ENCODE data around the gene CYP4A22. TPM values are rescaled to one million over a fixed set of nuclear protein-coding genes. Genes with fewer than 3 reads are reported as not detected.

The CYP4A22 gene
- total and polyA plus RNA-seq, 9 of the 15 experiments (the other 6 are each of a cell fraction or from before 2014, with no cell fraction given), result 0.07 TPM; not detected in 8

DNA sequence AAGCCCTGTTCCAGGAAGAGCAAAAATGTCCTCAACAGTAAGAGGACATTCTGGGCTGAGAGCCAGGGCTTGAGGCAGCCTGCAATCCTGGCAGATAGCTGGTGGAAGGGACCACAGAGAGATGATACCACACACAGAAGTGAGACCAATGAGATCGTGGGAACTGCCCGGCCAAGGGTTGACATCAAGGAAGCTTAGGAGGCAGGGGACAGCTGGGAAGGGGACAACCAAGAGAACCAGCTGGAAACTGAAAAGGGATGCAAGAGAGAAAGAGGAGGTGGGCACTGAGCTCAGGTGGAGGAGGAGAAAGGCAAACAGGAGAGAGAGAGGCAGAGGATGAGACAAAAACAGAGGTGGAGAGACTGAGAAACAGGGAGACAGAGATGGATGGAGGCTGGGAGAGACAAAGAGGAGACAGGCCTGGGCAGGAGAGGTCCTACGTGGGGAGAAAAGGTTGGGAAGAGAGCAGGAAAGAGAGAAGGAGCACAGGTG is 43.4 kb downstream of the CYP4A22 start (continued):
- TF ChIP-seq, protein P1, sequence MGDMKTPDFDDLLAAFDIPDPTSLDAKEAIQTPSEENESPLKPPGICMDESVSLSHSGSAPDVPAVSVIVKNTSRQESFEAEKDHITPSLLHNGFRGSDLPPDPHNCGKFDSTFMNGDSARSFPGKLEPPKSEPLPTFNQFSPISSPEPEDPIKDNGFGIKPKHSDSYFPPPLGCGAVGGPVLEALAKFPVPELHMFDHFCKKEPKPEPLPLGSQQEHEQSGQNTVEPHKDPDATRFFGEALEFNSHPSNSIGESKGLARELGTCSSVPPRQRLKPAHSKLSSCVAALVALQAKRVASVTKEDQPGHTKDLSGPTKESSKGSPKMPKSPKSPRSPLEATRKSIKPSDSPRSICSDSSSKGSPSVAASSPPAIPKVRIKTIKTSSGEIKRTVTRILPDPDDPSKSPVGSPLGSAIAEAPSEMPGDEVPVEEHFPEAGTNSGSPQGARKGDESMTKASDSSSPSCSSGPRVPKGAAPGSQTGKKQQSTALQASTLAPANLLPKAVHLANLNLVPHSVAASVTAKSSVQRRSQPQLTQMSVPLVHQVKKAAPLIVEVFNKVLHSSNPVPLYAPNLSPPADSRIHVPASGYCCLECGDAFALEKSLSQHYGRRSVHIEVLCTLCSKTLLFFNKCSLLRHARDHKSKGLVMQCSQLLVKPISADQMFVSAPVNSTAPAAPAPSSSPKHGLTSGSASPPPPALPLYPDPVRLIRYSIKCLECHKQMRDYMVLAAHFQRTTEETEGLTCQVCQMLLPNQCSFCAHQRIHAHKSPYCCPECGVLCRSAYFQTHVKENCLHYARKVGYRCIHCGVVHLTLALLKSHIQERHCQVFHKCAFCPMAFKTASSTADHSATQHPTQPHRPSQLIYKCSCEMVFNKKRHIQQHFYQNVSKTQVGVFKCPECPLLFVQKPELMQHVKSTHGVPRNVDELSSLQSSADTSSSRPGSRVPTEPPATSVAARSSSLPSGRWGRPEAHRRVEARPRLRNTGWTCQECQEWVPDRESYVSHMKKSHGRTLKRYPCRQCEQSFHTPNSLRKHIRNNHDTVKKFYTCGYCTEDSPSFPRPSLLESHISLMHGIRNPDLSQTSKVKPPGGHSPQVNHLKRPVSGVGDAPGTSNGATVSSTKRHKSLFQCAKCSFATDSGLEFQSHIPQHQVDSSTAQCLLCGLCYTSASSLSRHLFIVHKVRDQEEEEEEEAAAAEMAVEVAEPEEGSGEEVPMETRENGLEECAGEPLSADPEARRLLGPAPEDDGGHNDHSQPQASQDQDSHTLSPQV (IDR thresholded peaks at IDR 0.05), result 0 out of 2 replicates have a peak, but pooled peaks have one; percentile 9
- TF ChIP-seq KDM5B (IDR thresholded peaks at IDR 0.05; ENCODE audit: insufficient replicate concordance, low read depth, low read length), result peak; percentile 41
- no peak for TF ChIP-seq FOXK1 (CRISPR knock-in tag; IDR thresholded peaks at IDR 0.05; ENCODE audit: borderline replicate concordance)
- TF ChIP-seq MAFK (IDR thresholded peaks at IDR 0.05; ENCODE audit: low read length), result no peak
- no peak for TF ChIP-seq RNF2 (IDR thresholded peaks at IDR 0.05)
- TF ChIP-seq CAMTA2 (CRISPR knock-in tag; conservative IDR thresholded peaks at IDR 0.05), result no peak
- no peak for TF ChIP-seq ZNF140 (CRISPR knock-in tag; IDR thresholded peaks at IDR 0.05)
- TF ChIP-seq, protein P2, sequence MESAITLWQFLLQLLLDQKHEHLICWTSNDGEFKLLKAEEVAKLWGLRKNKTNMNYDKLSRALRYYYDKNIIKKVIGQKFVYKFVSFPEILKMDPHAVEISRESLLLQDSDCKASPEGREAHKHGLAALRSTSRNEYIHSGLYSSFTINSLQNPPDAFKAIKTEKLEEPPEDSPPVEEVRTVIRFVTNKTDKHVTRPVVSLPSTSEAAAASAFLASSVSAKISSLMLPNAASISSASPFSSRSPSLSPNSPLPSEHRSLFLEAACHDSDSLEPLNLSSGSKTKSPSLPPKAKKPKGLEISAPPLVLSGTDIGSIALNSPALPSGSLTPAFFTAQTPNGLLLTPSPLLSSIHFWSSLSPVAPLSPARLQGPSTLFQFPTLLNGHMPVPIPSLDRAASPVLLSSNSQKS (CRISPR knock-in tag; IDR thresholded peaks at IDR 0.05), result no peak
- TF ChIP-seq, protein P3, sequence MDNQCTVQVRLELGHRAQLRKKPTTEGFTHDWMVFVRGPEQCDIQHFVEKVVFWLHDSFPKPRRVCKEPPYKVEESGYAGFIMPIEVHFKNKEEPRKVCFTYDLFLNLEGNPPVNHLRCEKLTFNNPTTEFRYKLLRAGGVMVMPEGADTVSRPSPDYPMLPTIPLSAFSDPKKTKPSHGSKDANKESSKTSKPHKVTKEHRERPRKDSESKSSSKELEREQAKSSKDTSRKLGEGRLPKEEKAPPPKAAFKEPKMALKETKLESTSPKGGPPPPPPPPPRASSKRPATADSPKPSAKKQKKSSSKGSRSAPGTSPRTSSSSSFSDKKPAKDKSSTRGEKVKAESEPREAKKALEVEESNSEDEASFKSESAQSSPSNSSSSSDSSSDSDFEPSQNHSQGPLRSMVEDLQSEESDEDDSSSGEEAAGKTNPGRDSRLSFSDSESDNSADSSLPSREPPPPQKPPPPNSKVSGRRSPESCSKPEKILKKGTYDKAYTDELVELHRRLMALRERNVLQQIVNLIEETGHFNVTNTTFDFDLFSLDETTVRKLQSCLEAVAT (IDR thresholded peaks at IDR 0.05), result peak; percentile 64 to 75; a peak in 3 of 4 replicates
- TF ChIP-seq NBN (IDR thresholded peaks at IDR 0.05; ENCODE audit: low read depth), result no peak
- TF ChIP-seq MIER1 (IDR thresholded peaks at IDR 0.05; ENCODE audit: low read depth), result peak; percentile 48; the same call in 1 of the 2 replicates
- TF ChIP-seq ZNF668 (CRISPR knock-in tag; IDR thresholded peaks at IDR 0.05), result no peak
- TF ChIP-seq NFXL1 (CRISPR knock-in tag; IDR thresholded peaks at IDR 0.05), result no peak
- TF ChIP-seq, protein P4, sequence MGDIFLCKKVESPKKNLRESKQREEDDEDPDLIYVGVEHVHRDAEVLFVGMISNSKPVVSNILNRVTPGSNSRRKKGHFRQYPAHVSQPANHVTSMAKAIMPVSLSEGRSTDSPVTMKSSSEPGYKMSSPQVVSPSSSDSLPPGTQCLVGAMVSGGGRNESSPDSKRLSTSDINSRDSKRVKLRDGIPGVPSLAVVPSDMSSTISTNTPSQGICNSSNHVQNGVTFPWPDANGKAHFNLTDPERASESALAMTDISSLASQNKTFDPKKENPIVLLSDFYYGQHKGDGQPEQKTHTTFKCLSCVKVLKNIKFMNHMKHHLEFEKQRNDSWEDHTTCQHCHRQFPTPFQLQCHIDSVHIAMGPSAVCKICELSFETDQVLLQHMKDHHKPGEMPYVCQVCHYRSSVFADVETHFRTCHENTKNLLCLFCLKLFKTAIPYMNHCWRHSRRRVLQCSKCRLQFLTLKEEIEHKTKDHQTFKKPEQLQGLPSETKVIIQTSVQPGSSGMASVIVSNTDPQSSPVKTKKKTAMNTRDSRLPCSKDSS (IDR thresholded peaks at IDR 0.05; ENCODE audit: low read depth, partially characterized antibody), result peak; percentile 26
- no peak for TF ChIP-seq ZFP30 (CRISPR knock-in tag; IDR thresholded peaks at IDR 0.05; ENCODE audit: borderline replicate concordance)
- no peak for TF ChIP-seq FOSL1 (tag; conservative IDR thresholded peaks at IDR 0.05)
- TF ChIP-seq KAT2B (IDR thresholded peaks at IDR 0.05; ENCODE audit: low read depth, low read length), result no peak
- TF ChIP-seq, protein P5, sequence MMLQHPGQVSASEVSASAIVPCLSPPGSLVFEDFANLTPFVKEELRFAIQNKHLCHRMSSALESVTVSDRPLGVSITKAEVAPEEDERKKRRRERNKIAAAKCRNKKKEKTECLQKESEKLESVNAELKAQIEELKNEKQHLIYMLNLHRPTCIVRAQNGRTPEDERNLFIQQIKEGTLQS (IDR thresholded peaks at IDR 0.05), result no peak
- TF ChIP-seq, protein P5 (CRISPR knock-in tag; conservative IDR thresholded peaks at IDR 0.05), result no peak
- no peak for TF ChIP-seq ZNF431 (CRISPR knock-in tag; IDR thresholded peaks at IDR 0.05)
- no peak for TF ChIP-seq MED1 (CRISPR knock-in tag; IDR thresholded peaks at IDR 0.05; ENCODE audit: borderline replicate concordance)

All from K562 (cell line).